ENCODE results near the gene PPP1R12B. TPM values are rescaled to one million over a fixed set of nuclear protein-coding genes. Genes with fewer than 3 reads are reported as not detected.
"Not testable (repeated sequence)": the region's sequence is repeated elsewhere in the genome, so short reads cannot be mapped to it uniquely, and the experiment has no call there.

The PPP1R12B gene
- total RNA-seq, 1 donor from 2014 or later: 49.1 TPM

DNA sequence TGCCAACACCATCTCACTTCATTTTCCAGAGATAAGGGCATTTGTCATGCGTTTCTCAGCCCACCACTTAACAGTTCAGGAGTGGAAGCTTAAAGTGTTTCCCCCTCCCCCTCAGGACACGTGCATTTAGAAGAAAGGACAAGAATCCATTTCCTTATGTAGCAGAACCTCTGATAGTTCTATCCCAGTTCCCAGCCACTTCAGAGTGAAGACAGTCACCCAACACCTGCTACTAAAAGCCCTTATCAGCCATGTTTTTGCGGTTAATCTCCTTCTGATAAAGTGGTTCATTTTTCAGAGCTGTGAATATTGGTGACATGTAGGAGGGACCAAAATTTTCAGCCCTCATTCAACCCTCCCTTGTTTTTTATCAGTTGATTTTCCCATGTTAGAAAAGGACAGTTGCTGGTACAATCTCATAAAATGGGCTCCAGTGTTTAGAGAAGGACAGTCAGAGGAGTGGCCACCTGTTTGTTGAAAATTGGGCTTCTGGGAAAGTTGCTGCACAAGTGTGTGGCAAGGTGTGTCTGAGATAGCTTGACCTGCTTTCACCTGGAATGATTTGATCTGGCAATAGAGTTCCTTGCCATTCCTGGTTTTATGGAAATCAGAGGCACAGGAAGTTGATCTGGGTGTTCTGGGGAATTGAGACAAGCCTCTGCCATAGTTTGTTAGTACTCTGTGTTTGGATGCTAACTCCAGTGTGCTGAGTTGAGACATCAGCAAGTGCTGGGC lies 114.0 kb downstream of the PPP1R12B start:
- Histone ChIP-seq H3K4me1 (peaks cover 9% of the 10 kb centered on the region), H3K36me3 (no peaks in the 10 kb centered on the region), H3K27ac (peak overlapping the region; percentile 30), H3K4me3 (no peak overlapping the region), H3K9me3 (no peaks in the 10 kb centered on the region), H3K27me3 (no peaks in the 10 kb centered on the region)
- ATAC-seq (peak; percentile 75), DNase-seq (no peak)
- TF ChIP-seq, protein P1, sequence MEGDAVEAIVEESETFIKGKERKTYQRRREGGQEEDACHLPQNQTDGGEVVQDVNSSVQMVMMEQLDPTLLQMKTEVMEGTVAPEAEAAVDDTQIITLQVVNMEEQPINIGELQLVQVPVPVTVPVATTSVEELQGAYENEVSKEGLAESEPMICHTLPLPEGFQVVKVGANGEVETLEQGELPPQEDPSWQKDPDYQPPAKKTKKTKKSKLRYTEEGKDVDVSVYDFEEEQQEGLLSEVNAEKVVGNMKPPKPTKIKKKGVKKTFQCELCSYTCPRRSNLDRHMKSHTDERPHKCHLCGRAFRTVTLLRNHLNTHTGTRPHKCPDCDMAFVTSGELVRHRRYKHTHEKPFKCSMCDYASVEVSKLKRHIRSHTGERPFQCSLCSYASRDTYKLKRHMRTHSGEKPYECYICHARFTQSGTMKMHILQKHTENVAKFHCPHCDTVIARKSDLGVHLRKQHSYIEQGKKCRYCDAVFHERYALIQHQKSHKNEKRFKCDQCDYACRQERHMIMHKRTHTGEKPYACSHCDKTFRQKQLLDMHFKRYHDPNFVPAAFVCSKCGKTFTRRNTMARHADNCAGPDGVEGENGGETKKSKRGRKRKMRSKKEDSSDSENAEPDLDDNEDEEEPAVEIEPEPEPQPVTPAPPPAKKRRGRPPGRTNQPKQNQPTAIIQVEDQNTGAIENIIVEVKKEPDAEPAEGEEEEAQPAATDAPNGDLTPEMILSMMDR (IDR thresholded peaks at IDR 0.05): no peak
- intact Hi-C loops (cut with DNase I): no loop called here

DNA sequence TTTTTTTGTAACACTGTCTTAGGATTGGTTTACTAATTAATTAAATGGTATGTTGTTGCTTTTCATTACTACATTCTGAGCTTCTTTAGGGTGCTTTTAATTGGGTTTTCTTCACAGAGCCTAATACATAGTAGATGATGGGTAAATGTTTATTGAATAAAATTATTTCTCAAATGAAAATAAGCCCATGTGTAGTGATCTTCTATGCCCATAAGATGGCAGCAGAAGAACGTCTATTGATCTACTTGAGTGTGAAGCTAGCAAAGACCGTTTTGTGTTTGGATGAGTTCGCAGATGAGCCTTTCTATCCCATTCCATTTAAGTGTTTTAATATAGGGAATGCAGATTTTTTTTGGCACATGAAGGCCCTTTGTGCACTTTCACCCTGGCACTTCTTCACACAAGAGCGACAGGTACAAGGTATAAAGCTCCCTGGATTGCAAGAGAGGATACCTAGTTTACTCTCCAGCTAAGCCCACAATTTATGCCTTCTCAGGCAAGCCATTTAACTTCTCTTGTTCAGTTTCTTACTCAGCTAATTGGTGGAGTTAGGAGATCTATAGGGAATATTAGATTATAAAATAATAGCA lies 115.7 kb downstream of the PPP1R12B start:
- H3K36me3 ChIP-seq; DNase-seq; H3K9me3 ChIP-seq; intact Hi-C loops (cut with DNase I); H3K4me1 ChIP-seq; H3K27me3 ChIP-seq; H3K27ac ChIP-seq; H3K4me3 ChIP-seq: not testable (repeated sequence)
- TF ChIP-seq, protein P1 (IDR thresholded peaks at IDR 0.05): peak; percentile 72
- peak; percentile 81 for ATAC-seq

DNA sequence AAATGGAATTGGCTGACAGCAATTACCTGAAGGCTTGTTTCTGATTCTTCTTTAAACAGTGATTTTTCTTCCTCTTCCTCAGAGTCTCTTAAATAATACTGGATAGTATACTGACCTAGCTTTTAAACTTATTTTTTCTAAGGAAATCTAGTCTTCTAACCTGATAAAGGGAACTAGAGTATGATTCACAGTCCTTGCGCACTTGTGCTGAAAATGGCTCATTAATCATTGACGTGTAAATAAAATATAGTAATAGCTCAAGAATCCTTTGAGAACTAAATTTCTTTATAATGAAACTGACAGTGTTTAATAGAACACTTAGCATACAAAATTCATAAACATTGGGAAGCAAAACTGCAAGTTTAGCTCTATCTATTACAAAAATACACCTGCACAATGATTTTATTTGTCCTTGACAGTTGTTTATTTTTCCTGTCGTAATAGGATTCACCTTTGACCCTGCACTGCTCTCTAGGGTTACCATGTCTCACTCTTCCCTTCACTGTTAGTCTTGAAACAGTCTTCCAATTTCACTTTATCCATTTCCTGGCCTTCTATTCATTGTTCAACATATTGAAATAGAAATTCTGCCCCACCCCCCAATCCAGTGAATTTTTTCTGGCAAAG lies 117.3 kb downstream of the PPP1R12B start:
- H3K36me3 ChIP-seq; H3K4me3 ChIP-seq; intact Hi-C loops (cut with DNase I); H3K4me1 ChIP-seq; H3K27me3 ChIP-seq; ATAC-seq; H3K27ac ChIP-seq; H3K9me3 ChIP-seq; DNase-seq: not testable (repeated sequence)

DNA sequence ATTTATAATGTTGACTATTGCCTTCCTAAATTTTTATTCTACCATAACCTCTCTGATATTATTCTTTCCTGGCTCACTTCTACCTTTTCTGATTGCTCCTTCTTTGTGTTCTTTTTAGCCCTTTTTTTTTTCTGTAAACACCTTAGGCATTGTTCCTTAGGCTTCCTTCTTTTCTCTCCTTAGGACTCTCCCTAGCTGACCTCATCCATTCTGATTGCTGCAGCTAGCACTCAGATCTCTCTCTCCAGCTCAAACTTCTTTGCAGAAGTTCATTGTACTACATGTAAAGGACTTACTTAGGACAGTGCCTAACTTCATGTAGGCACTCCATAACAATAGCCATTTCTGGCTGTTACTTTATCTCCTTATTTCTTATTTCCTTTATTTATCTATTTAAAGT lies 117.8 kb downstream of the PPP1R12B start:
- intact Hi-C loops (cut with DNase I); DNase-seq; ATAC-seq; H3K4me1 ChIP-seq; H3K4me3 ChIP-seq; H3K9me3 ChIP-seq; H3K27ac ChIP-seq; H3K27me3 ChIP-seq; H3K36me3 ChIP-seq: not testable (repeated sequence)

DNA sequence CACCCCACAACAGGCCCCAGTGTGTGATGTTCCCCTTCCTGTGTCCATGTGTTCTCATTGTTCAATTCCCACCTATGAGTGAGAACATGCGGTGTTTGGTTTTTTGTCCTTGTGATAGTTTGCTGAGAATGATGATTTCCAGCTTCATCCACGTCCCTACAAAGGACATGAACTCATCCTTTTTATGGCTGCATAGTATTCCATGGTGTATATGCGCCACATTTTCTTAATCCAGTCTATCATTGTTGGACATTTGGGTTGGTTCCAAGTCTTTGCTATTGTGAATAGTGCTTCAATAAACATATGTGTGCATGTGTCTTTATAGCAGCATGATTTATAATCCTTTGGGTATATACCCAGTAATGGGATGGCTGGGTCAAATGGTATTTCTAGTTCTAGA lies 118.9 kb downstream of the PPP1R12B start:
- intact Hi-C loops (cut with DNase I); H3K4me3 ChIP-seq; H3K9me3 ChIP-seq; H3K4me1 ChIP-seq; H3K27ac ChIP-seq; ATAC-seq; H3K27me3 ChIP-seq; DNase-seq; H3K36me3 ChIP-seq: not testable (repeated sequence)

DNA sequence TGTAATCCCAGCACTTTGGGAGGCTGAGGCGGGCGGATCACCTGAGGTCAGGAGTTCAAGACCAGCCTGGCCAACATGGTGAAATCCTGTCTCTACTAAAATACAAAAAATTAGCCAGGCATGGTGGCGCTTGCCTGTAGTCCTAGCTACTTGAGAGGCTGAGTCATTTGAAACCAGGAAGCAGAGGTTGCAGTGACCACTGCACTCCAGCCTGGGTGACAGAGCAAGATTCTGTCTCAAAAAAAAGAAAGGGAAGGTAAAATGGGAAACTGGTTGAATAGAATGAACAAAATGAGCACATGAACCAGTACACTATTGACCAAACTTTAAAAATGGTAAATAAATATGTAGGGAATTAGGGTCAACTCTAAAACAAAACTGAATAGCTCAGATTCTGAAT lies 120.2 kb downstream of the PPP1R12B start:
- H3K9me3 ChIP-seq; H3K27ac ChIP-seq; intact Hi-C loops (cut with DNase I); DNase-seq; H3K27me3 ChIP-seq; H3K4me1 ChIP-seq; H3K36me3 ChIP-seq; H3K4me3 ChIP-seq: not testable (repeated sequence)
- peak; percentile 80 for ATAC-seq

DNA sequence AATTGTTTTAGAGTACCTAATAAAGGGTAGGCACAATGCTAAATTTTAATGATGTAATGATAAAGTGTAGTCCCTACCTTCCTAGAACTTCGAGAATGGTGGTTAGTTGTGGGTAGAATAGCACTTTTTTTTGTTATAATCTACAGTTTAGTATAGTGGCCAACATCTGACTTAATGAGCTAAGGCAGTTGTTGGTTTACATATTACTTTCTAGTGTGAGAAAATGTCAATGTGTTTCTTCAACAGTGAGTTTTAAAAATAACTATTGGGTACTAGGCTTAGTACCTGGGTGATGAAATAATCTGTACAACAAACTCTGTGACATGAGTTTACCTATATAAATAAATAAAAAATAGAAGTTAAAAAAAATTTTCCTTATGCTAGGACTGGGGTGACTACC lies 120.6 kb downstream of the PPP1R12B start:
- ATAC-seq; H3K36me3 ChIP-seq; intact Hi-C loops (cut with DNase I); H3K4me3 ChIP-seq; H3K27ac ChIP-seq; H3K9me3 ChIP-seq; DNase-seq; H3K27me3 ChIP-seq; H3K4me1 ChIP-seq: not testable (repeated sequence)

DNA sequence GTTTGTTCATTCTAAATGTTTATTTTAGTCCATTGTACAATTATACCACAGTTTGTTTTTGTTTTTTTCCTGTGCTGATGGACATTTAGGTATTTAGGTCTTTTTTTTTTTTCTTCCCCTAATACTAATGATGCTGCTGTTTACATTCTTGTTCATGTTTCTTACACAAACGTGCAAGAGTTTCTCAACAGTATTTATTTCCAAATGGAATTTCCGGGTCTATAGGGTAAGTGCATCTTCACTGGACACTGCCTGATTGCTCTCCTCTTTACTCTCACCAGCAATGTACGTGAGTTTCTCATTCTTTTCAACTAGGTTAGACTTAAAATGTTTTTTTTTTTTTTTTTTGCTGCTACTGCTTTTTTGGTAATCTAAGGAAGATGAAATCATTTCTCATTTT lies 122.7 kb downstream of the PPP1R12B start:
- DNase-seq (no peak), ATAC-seq (no peak)
- TF ChIP-seq, protein P1 (IDR thresholded peaks at IDR 0.05): no peak
- Histone ChIP-seq H3K4me3 (no peak overlapping the region), H3K4me1 (no peaks in the 10 kb centered on the region), H3K36me3 (no peaks in the 10 kb centered on the region), H3K9me3 (no peaks in the 10 kb centered on the region), H3K27me3 (no peaks in the 10 kb centered on the region), H3K27ac (no peak overlapping the region)
- intact Hi-C loops (cut with DNase I): no loop called here

DNA sequence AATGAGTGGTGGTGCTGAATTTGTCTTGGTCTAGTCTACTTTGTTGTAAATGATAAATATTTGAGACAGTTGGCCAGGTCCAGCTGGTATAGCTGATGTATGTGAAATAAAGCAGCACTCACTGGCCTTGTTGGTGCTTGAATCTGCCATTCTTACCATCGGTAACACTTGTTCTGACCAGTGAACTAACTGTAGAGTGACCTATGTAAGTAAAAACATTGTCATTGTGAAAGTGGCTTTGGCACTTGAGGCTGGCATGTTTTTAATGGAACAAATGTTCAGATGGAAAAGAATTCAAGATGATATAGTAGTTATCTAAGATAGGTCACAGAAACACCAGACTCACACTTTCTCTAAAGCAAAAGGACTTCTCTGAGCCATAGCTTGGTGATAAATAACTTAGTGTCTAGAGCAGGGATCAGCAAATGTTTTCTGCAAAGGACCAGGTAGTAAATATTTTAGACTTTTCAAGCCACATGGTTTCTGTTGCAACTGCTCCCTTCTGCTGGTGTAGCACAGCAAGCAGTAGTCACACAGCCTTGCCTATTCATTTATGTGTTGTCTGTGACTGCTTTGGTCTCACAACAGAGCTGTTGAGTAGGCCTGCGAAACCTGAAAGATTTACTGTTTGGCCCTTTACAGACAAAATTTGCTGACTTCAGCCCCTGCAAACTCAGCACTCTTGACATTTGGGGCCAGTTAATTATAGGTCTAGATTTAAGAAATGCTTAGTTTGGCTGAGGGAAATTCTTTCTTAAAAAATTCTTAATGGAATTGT lies 124.0 kb downstream of the PPP1R12B start:
- H3K27ac ChIP-seq; intact Hi-C loops (cut with DNase I); H3K9me3 ChIP-seq; H3K4me1 ChIP-seq; H3K4me3 ChIP-seq; ATAC-seq; H3K36me3 ChIP-seq; H3K27me3 ChIP-seq; DNase-seq: not testable (repeated sequence)

DNA sequence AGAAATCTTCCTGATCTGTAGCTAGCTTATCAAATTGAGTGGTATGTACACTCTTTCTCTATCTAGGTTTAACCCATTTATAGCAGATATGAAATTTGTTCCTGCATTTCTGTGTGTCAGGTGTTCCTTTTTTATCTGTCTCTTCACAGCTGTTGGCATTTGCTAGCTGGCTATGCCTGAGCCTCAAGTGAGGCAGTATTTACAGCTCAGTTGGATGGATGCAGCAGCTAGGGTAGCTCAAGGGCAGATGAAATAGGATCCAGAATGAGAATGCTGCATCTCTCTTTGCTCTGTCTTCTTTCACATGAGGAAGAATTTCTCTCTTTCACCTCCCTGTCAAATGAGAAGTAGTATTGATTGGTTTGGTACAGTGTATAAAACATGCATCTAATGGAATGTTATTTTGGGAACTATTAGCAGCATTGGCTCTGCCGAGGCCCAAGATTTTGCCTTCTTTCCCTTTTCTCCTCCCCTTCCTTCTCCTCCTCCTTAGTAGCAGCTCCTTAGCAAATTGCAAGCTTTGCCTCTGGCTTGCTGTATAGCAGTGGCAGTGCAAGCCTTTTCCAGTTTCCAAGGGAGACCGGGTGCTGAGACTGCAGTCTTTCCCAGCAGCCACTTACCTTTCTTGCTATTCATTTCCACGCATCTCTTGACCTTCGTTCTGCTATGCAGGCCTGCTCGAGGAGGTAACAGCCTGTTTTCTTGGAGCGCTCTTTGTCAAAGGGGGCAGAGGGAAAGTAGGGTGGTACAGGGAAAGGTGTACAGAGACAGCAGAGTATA lies 125.0 kb downstream of the PPP1R12B start:
- DNase-seq; ATAC-seq; H3K27me3 ChIP-seq; H3K4me3 ChIP-seq; H3K27ac ChIP-seq; H3K9me3 ChIP-seq; H3K36me3 ChIP-seq; H3K4me1 ChIP-seq; intact Hi-C loops (cut with DNase I): not testable (repeated sequence)

Measured in upper lobe of right lung (tissue), 1 donor.